GM15510 (cell line): Measurements from ENCODE around the gene IL36A.

Experiments
- POLR2A ChIP-seq: IDR thresholded peaks from 3 replicates; pipeline ENCODE4 v1.6.1; 2011; ENCODE audit warnings: borderline replicate concordance; ENCODE audit not compliant: insufficient read length; ENCODE audit errors: extremely low read depth

The IL36A gene

GRCh38 chr2:112993831-112994230 is 11.4 kb upstream of the IL36A start:
- TF ChIP-seq POLR2A = no peak

- no peak for TF ChIP-seq POLR2A
Measured at GRCh38 chr2:112994648-112995047, 10.6 kb upstream of the IL36A start.

GRCh38 chr2:112995346-112995920 is 9.8 kb upstream of the IL36A start:
- TF ChIP-seq POLR2A = no peak

DNA sequence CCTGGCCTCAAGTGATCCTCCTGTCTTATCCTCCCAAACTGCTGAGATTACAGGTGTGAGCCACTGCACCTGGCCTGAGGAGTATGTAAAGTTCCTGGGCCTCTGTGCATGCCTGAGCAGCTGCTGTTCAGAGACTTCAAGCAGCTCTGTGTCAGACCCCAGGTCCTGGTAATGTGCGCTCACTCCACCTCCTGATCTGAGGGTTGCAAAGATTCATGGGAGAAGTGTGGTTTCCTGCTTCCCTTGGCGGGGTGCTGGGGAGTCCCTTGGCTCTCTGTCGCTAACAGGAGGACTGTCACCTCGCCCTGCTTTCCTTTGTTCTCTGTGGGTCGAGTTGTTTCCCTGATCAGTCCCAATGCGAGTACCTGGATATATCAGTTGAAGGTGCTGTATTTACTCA is 8.6 kb upstream of the IL36A start:
- TF ChIP-seq POLR2A = no peak

DNA sequence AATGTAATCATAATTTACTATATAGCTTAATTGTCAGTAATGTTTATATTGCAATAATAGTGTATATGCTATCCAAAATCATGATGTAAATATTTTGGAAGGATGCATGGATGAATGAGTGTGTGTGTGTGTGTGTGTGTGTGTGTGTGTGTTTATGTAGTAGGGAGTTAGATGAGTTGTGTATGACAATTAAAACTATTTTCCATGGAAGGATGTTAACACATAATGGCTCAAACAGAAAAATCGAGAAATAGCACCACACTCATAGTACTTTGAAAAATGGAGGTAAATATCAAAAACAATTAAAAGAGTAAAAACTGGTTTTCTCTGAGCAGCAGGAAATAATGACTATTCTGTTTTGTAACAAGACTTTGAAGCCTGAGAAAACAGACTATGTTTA is 8.1 kb upstream of the IL36A start:
- no peak for TF ChIP-seq POLR2A

- TF ChIP-seq POLR2A = no peak
Measured at GRCh38 chr2:113000436-113000835, 4.8 kb upstream of the IL36A start.

DNA sequence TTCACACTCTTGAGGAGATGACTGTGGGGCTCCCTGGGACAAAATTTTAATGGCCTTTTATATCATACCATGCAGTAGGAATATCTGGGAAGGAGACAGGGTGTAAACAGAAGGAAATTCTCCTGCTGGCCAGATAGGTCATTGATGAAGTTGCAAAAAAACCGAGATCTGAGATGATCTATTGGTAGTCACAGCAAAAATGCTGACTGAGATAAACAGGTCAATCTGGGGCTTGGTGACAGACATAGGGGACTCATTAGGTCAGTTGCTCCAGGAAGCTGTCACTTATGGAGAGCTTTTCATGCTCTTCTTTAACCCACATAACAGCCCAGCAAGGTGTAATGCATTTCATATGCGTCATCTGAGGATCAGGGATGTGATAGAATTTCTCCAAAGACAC is 2.6 kb upstream of the IL36A start:
- TF ChIP-seq POLR2A = no peak

GRCh38 chr2:113007250-113007649 is 2.0 kb downstream of the IL36A start:
- no peak for TF ChIP-seq POLR2A

GRCh38 chr2:113009622-113010021 is 4.4 kb downstream of the IL36A start:
- no peak for TF ChIP-seq POLR2A

DNA sequence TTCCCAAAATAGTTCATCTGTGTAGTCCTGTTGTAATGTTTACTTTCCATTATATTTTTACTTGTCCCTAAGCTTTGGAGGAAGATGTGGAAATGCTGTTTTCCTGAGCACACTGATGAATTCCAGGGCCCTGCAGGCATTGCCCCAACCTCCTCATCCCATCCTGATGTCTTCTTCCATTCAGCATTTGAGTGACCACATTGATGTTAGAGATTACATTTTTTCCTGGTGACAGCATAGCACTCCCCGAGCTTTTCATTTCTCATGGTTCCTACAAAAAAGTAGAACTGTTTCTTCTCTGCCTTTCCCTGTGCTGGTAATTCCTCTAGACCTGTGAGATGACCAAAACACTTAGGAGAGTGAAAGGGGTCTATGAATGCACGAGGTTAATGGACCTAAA is 4.8 kb downstream of the IL36A start:
- no peak for TF ChIP-seq POLR2A

DNA sequence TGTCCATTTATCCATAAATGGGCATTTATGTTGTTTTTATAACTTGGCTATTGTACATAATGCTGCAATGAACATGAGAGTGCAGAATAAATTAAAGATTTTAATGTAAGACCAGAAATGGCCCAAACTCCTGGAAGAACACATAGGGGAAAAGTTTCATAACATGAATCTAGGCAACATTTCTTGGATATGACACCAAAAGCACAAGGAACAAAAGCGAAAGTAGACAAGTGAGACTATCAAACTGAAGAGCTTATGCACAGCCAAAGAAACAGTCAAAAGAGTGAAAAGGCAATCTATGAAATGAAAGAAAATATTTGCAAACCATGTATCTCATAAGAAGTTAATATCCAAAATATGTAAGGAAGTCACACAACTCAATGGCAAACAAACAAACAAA is 5.8 kb downstream of the IL36A start:
- TF ChIP-seq POLR2A = no peak

GRCh38 chr2:113012436-113013335 is 7.4 kb downstream of the IL36A start:
- TF ChIP-seq POLR2A = no peak

DNA sequence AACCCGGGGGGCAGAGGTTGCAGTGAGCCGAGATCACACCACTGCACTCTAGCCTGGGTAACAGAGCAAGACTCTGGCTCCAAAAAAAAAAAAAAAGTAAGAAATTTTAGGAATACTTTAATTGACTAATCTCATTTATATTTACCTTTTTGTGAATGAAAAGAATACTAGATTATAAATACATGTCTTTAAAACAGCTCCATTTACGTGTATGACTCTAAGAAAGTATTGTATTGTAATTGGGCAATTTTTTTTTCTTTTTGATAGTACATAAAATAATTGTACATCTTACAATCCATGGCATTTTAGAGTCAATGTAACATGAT is 8.0 kb downstream of the IL36A start:
- no peak for TF ChIP-seq POLR2A

- TF ChIP-seq POLR2A = no peak
Measured at GRCh38 chr2:113014067-113014466, 8.8 kb downstream of the IL36A start.

DNA sequence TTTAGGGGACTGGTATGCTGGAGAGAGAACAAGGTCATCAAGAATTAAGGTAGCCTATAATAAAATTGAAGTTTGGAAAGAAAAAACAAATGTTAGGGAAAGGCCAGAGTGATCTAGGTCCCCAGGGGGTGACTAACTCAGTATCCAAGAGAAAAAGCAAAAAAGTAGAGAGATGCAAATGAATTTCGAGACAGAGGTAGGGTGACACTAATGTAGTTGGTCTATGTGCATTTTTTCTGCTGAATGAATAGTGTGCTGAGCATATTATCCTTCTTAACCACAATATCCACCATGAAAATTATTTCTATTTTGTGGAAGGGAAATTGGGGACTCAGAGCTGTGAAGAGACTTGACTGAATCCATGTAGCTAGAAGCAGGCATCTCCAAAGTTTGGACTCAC is 9.8 kb downstream of the IL36A start:
- TF ChIP-seq POLR2A = no peak

DNA sequence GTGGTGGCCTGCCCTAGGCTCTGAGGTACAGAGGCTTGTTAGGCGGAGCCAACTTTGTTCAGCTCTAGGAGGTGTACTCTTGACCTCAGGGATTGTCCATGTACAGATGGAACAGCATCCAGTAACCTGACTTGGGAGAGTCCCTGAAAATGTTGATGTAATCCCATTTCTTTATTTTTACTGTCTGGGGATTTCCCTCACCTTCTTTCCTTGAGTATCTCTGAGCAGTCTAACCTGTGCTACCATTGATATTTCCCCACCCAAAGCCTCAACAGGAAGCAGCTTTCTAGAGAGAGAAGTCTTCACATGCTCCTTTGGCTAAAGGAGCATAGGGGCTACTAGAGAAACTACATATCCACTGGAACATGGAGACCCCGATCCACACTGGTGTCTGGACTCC is 10.4 kb downstream of the IL36A start:
- no peak for TF ChIP-seq POLR2A
